Astrocyte (in vitro differentiated cells and primary cell): ENCODE measurements around the gene KRT28.

ENCODE experiments used
- CTCF ChIP-seq: IDR thresholded peaks from 2 replicates; pipeline ENCODE4 v1.5.1; 2011; ENCODE audit warnings: low read depth, mild to moderate bottlenecking, inconsistent platforms, low read length, moderate library complexity; ENCODE audit not compliant: insufficient read depth
- EZH2 ChIP-seq: IDR thresholded peaks from 2 replicates; pipeline ENCODE4 v1.6.1; 2012; ENCODE audit warnings: mild to moderate bottlenecking, low read length, inconsistent platforms; ENCODE audit not compliant: insufficient read depth

DNA sequence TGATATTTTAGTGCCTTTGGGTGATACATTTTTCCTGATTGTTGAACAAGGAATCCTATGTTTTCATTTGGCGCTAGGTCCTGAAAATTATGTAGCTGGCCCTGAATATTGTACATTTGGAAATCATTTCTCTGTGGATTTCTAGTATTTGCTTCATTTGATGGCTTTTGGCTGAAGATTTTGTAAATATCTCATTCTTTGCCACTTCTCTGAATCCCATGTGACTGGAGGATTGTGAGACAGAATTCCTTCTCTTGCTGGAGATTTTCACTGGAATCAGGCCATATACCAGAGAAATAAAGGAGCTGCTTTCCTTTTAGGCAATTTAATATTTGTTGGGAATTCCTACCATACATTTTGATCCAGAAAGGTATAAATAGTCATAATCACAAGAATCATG lies 8.6 kb downstream of the KRT28 start:
- TF ChIP-seq EZH2 (no peak), CTCF (no peak)
